Transverse colon (tissue), 4 donors: ENCODE results near the gene HOXA4.

Experiments used
- CTCF ChIP-seq, 5 experiments: fragments of 200-600 bp in 3 of 5; fragments of 450-650 bp in 2 of 5; sonication (generic) in 3 of 5; IDR thresholded peaks; 1 replicate in 2 of 5; 2 replicates in 3 of 5; pipeline ENCODE4 v1.5.1; 2016 to 2017; ENCODE audit warnings: antibody characterized with exemption in 5 of 5, inconsistent platforms in 3 of 5, mild to moderate bottlenecking in 2 of 5, moderate library complexity in 1 of 5
- EP300 ChIP-seq: sonication (generic); formaldehyde crosslinking; IDR thresholded peaks from one replicate; pipeline ENCODE4 v1.6.1; 2017; ENCODE audit warnings: antibody characterized with exemption, low read depth
- POLR2A ChIP-seq: fragments of 450-650 bp; IDR thresholded peaks from one replicate; pipeline ENCODE4 v1.6.1; 2016; ENCODE audit warnings: antibody characterized with exemption, mild to moderate bottlenecking, moderate library complexity
- POLR2AphosphoS5 ChIP-seq, 3 donors: sonication (generic); formaldehyde crosslinking; IDR thresholded peaks; one replicate each; pipeline ENCODE4 v1.6.1; 2016; ENCODE audit warnings: antibody characterized with exemption in 3 of 3

DNA sequence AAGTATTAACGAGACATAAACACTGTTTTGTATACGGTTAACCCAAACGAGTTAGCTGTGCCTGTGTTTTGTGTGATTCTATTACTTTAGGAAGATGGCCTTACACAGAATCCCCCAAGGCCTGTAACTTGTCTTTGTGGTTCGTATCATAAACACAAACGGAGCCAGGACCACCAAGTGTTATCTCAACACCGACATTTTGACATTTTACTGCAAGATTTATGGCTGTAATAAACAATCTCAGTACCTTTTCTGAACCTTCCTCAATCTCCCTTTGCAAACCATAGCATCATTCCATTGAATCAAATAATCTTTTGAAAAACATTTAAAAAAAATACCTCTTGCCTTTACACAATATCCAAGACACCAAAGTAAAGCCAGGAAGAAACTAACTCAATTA lies 2.4 kb upstream of the HOXA4 start:
- no peak for TF ChIP-seq POLR2A
- no peak for TF ChIP-seq CTCF (IDR thresholded peaks at IDR 0.05)
- no peak for TF ChIP-seq POLR2AphosphoS5 (IDR thresholded peaks at IDR 0.05)
- TF ChIP-seq EP300, result no peak
